ENCODE results near the gene BMERB1. TPM values are rescaled to one million over a fixed set of nuclear protein-coding genes. Genes with fewer than 3 reads are reported as not detected.
"Not testable (repeated sequence)": the region's sequence is repeated elsewhere in the genome, so short reads cannot be mapped to it uniquely, and the experiment has no call there.

BMERB1 gene
- total RNA-seq, 1 donor from 2014 or later: 20.1 TPM

GRCh38 chr16:15415511-15415985 lies 18.8 kb upstream of the BMERB1 start:
- no peaks in the 10 kb centered on the region for H3K36me3 ChIP-seq (ENCODE audit: insufficient read depth, low read length)
- TF ChIP-seq, protein P1, sequence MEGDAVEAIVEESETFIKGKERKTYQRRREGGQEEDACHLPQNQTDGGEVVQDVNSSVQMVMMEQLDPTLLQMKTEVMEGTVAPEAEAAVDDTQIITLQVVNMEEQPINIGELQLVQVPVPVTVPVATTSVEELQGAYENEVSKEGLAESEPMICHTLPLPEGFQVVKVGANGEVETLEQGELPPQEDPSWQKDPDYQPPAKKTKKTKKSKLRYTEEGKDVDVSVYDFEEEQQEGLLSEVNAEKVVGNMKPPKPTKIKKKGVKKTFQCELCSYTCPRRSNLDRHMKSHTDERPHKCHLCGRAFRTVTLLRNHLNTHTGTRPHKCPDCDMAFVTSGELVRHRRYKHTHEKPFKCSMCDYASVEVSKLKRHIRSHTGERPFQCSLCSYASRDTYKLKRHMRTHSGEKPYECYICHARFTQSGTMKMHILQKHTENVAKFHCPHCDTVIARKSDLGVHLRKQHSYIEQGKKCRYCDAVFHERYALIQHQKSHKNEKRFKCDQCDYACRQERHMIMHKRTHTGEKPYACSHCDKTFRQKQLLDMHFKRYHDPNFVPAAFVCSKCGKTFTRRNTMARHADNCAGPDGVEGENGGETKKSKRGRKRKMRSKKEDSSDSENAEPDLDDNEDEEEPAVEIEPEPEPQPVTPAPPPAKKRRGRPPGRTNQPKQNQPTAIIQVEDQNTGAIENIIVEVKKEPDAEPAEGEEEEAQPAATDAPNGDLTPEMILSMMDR (IDR thresholded peaks at IDR 0.05; ENCODE audit: insufficient read depth, low read depth, low read length): no peak
- no peak for TF ChIP-seq EZH2 (IDR thresholded peaks at IDR 0.05; ENCODE audit: insufficient read depth, low read length)
- FAIRE-seq (no peak), DNase-seq (ENCODE audit: low read depth) (peak; percentile 61)
- no peaks in the 10 kb centered on the region for H3K36me3 Mint-ChIP-seq (ENCODE audit: low read depth, unreplicated experiment)
- no peak overlapping the region for H3K4me3 Mint-ChIP-seq (ENCODE audit: unreplicated experiment)
- no peaks in the 10 kb centered on the region for H4K20me1 ChIP-seq (ENCODE audit: insufficient read depth, low read length)
- no peak overlapping the region for H3K27ac Mint-ChIP-seq (ENCODE audit: unreplicated experiment)
- no peaks in the 10 kb centered on the region for H3K27me3 ChIP-seq (ENCODE audit: insufficient read depth, low read length)
- no peak overlapping the region for H2AFZ ChIP-seq (ENCODE audit: low read depth, low read length)
- peaks cover 6% of the 10 kb centered on the region for H3K4me1 Mint-ChIP-seq (ENCODE audit: low read depth, unreplicated experiment)
- H3K4me3 ChIP-seq (ENCODE audit: insufficient read depth, low read depth, low read length): no peak overlapping the region
- no peak overlapping the region for H3K9ac ChIP-seq (ENCODE audit: low read length)
- H3K4me2 ChIP-seq (ENCODE audit: low read length): peak overlapping the region; percentile 57
- H3K27ac ChIP-seq (ENCODE audit: low read depth, low read length): no peak overlapping the region
- no peaks in the 10 kb centered on the region for H3K9me3 Mint-ChIP-seq (ENCODE audit: unreplicated experiment)
- no peaks in the 10 kb centered on the region for H3K4me1 ChIP-seq (ENCODE audit: insufficient read depth, low read length)
- peaks cover 2% of the 10 kb centered on the region for H3K27me3 Mint-ChIP-seq (ENCODE audit: low read depth, unreplicated experiment)
- no peaks in the 10 kb centered on the region for H3K79me2 ChIP-seq (ENCODE audit: insufficient read depth, low read length)
- no peaks in the 10 kb centered on the region for H3K9me3 ChIP-seq (ENCODE audit: insufficient read depth, low read depth, low read length)

GRCh38 chr16:15417197-15417596 lies 17.2 kb upstream of the BMERB1 start:
- Histone ChIP-seq H3K27me3 (ENCODE audit: insufficient read depth, low read length) (no peaks in the 10 kb centered on the region), H4K20me1 (ENCODE audit: insufficient read depth, low read length) (no peaks in the 10 kb centered on the region), H3K4me3 (ENCODE audit: insufficient read depth, low read depth, low read length) (no peak overlapping the region), H3K27ac (ENCODE audit: low read depth, low read length) (no peak overlapping the region), H3K9ac (ENCODE audit: low read length) (no peak overlapping the region), H3K4me2 (ENCODE audit: low read length) (no peak overlapping the region), H3K9me3 (ENCODE audit: insufficient read depth, low read depth, low read length) (no peaks in the 10 kb centered on the region), H3K4me1 (ENCODE audit: insufficient read depth, low read length) (no peaks in the 10 kb centered on the region), H3K79me2 (ENCODE audit: insufficient read depth, low read length) (no peaks in the 10 kb centered on the region), H3K36me3 (ENCODE audit: insufficient read depth, low read length) (no peaks in the 10 kb centered on the region), H2AFZ (ENCODE audit: low read depth, low read length) (no peak overlapping the region)
- H3K27ac Mint-ChIP-seq (ENCODE audit: unreplicated experiment): no peak overlapping the region
- H3K4me3 Mint-ChIP-seq (ENCODE audit: unreplicated experiment): no peak overlapping the region
- peaks cover 6% of the 10 kb centered on the region for H3K4me1 Mint-ChIP-seq (ENCODE audit: low read depth, unreplicated experiment)
- FAIRE-seq (no peak), DNase-seq (ENCODE audit: low read depth) (no peak)
- H3K36me3 Mint-ChIP-seq (ENCODE audit: low read depth, unreplicated experiment): no peaks in the 10 kb centered on the region
- TF ChIP-seq, protein P1 (IDR thresholded peaks at IDR 0.05; ENCODE audit: insufficient read depth, low read depth, low read length): no peak
- TF ChIP-seq EZH2 (IDR thresholded peaks at IDR 0.05; ENCODE audit: insufficient read depth, low read length): no peak
- peaks cover 2% of the 10 kb centered on the region for H3K27me3 Mint-ChIP-seq (ENCODE audit: low read depth, unreplicated experiment)
- no peaks in the 10 kb centered on the region for H3K9me3 Mint-ChIP-seq (ENCODE audit: unreplicated experiment)

GRCh38 chr16:15418206-15418605 lies 16.2 kb upstream of the BMERB1 start:
- H3K9me3 ChIP-seq (ENCODE audit: insufficient read depth, low read depth, low read length): no peaks in the 10 kb centered on the region
- no peak for FAIRE-seq
- H3K27me3 ChIP-seq (ENCODE audit: insufficient read depth, low read length): no peaks in the 10 kb centered on the region
- H3K79me2 ChIP-seq (ENCODE audit: insufficient read depth, low read length): no peaks in the 10 kb centered on the region
- H3K4me2 ChIP-seq (ENCODE audit: low read length): no peak overlapping the region
- H3K4me3 ChIP-seq (ENCODE audit: insufficient read depth, low read depth, low read length): no peak overlapping the region
- Mint-ChIP-seq H3K36me3 (ENCODE audit: low read depth, unreplicated experiment) (no peaks in the 10 kb centered on the region), H3K27ac (ENCODE audit: unreplicated experiment) (no peak overlapping the region), H3K27me3 (ENCODE audit: low read depth, unreplicated experiment) (peaks cover 2% of the 10 kb centered on the region), H3K4me3 (ENCODE audit: unreplicated experiment) (no peak overlapping the region), H3K9me3 (ENCODE audit: unreplicated experiment) (no peaks in the 10 kb centered on the region), H3K4me1 (ENCODE audit: low read depth, unreplicated experiment) (peaks cover 6% of the 10 kb centered on the region)
- no peak for DNase-seq (ENCODE audit: low read depth)
- no peak overlapping the region for H3K9ac ChIP-seq (ENCODE audit: low read length)
- no peak for TF ChIP-seq EZH2 (IDR thresholded peaks at IDR 0.05; ENCODE audit: insufficient read depth, low read length)
- TF ChIP-seq, protein P1 (IDR thresholded peaks at IDR 0.05; ENCODE audit: insufficient read depth, low read depth, low read length): no peak
- no peaks in the 10 kb centered on the region for H3K36me3 ChIP-seq (ENCODE audit: insufficient read depth, low read length)
- no peaks in the 10 kb centered on the region for H4K20me1 ChIP-seq (ENCODE audit: insufficient read depth, low read length)
- H2AFZ ChIP-seq (ENCODE audit: low read depth, low read length): no peak overlapping the region
- no peak overlapping the region for H3K27ac ChIP-seq (ENCODE audit: low read depth, low read length)
- no peaks in the 10 kb centered on the region for H3K4me1 ChIP-seq (ENCODE audit: insufficient read depth, low read length)

- H3K27me3 Mint-ChIP-seq (ENCODE audit: low read depth, unreplicated experiment): peaks cover 13% of the 10 kb centered on the region
- DNase-seq (ENCODE audit: low read depth); H3K27ac Mint-ChIP-seq (ENCODE audit: unreplicated experiment); H3K4me3 Mint-ChIP-seq (ENCODE audit: unreplicated experiment); H3K36me3 Mint-ChIP-seq (ENCODE audit: low read depth, unreplicated experiment); H4K20me1 ChIP-seq (ENCODE audit: insufficient read depth, low read length); H3K9me3 ChIP-seq (ENCODE audit: insufficient read depth, low read depth, low read length); H2AFZ ChIP-seq (ENCODE audit: low read depth, low read length); H3K4me1 ChIP-seq (ENCODE audit: insufficient read depth, low read length); H3K4me3 ChIP-seq (ENCODE audit: insufficient read depth, low read depth, low read length); H3K4me1 Mint-ChIP-seq (ENCODE audit: low read depth, unreplicated experiment); H3K9me3 Mint-ChIP-seq (ENCODE audit: unreplicated experiment); H3K27me3 ChIP-seq (ENCODE audit: insufficient read depth, low read length); H3K4me2 ChIP-seq (ENCODE audit: low read length); H3K79me2 ChIP-seq (ENCODE audit: insufficient read depth, low read length); H3K9ac ChIP-seq (ENCODE audit: low read length); FAIRE-seq; H3K27ac ChIP-seq (ENCODE audit: low read depth, low read length); H3K36me3 ChIP-seq (ENCODE audit: insufficient read depth, low read length): not testable (repeated sequence)
Measured at GRCh38 chr16:15421696-15422095, 12.7 kb upstream of the BMERB1 start.

Measured in astrocyte (in vitro differentiated cells and primary cell).